ENCODE results near the gene SRPX.

SRPX gene

GRCh38 chrX:38249965-38250364, 29.3 kb upstream of the SRPX start:
- no peak overlapping the region for H3K4me3 ChIP-seq (ENCODE audit: low read depth, low read length)
- no peak for DNase-seq (ENCODE audit: low read depth)
- TF ChIP-seq MAX (IDR thresholded peaks at IDR 0.05; ENCODE audit: low read depth, low read length) (no peak), MYC (IDR thresholded peaks at IDR 0.05; ENCODE audit: low read depth, low read length) (no peak), POLR2A (IDR thresholded peaks at IDR 0.05; ENCODE audit: extremely low read depth, insufficient read length) (no peak), CTCF (IDR thresholded peaks at IDR 0.05; ENCODE audit: low read depth, low read length) (no peak)

- no peak for DNase-seq (ENCODE audit: low read depth)
- TF ChIP-seq MAX (IDR thresholded peaks at IDR 0.05; ENCODE audit: low read depth, low read length) (no peak), CTCF (IDR thresholded peaks at IDR 0.05; ENCODE audit: low read depth, low read length) (no peak), POLR2A (IDR thresholded peaks at IDR 0.05; ENCODE audit: extremely low read depth, insufficient read length) (no peak)
- no peak overlapping the region for H3K4me3 ChIP-seq (ENCODE audit: low read depth, low read length)
Observed at GRCh38 chrX:38247051-38247450, 26.4 kb upstream of the SRPX start.

GRCh38 chrX:38240541-38240940, 19.9 kb upstream of the SRPX start:
- no peak overlapping the region for H3K4me3 ChIP-seq (ENCODE audit: low read depth, low read length)
- TF ChIP-seq MAX (IDR thresholded peaks at IDR 0.05; ENCODE audit: low read depth, low read length) (no peak), MYC (IDR thresholded peaks at IDR 0.05; ENCODE audit: low read depth, low read length) (no peak), POLR2A (IDR thresholded peaks at IDR 0.05; ENCODE audit: extremely low read depth, insufficient read length) (no peak), CTCF (IDR thresholded peaks at IDR 0.05; ENCODE audit: low read depth, low read length) (no peak)
- DNase-seq (ENCODE audit: low read depth), result no peak

- no peak for DNase-seq (ENCODE audit: low read depth)
- no peak overlapping the region for H3K4me3 ChIP-seq (ENCODE audit: low read depth, low read length)
- TF ChIP-seq MAX (IDR thresholded peaks at IDR 0.05; ENCODE audit: low read depth, low read length) (no peak), MYC (IDR thresholded peaks at IDR 0.05; ENCODE audit: low read depth, low read length) (no peak)
Observed at GRCh38 chrX:38236901-38237615, 16.4 kb upstream of the SRPX start.

- TF ChIP-seq POLR2A (IDR thresholded peaks at IDR 0.05; ENCODE audit: extremely low read depth, insufficient read length) (no peak), MAX (IDR thresholded peaks at IDR 0.05; ENCODE audit: low read depth, low read length) (no peak), CTCF (IDR thresholded peaks at IDR 0.05; ENCODE audit: low read depth, low read length) (no peak), MYC (IDR thresholded peaks at IDR 0.05; ENCODE audit: low read depth, low read length) (no peak)
- no peak for DNase-seq (ENCODE audit: low read depth)
- H3K4me3 ChIP-seq (ENCODE audit: low read depth, low read length), result no peak overlapping the region
Observed at GRCh38 chrX:38233891-38234667, 13.4 kb upstream of the SRPX start.

- no peak for DNase-seq (ENCODE audit: low read depth)
- no peak overlapping the region for H3K4me3 ChIP-seq (ENCODE audit: low read depth, low read length)
- TF ChIP-seq POLR2A (IDR thresholded peaks at IDR 0.05; ENCODE audit: extremely low read depth, insufficient read length) (no peak), MYC (IDR thresholded peaks at IDR 0.05; ENCODE audit: low read depth, low read length) (no peak), CTCF (IDR thresholded peaks at IDR 0.05; ENCODE audit: low read depth, low read length) (no peak), MAX (IDR thresholded peaks at IDR 0.05; ENCODE audit: low read depth, low read length) (no peak)
Observed at GRCh38 chrX:38232079-38232686, 11.5 kb upstream of the SRPX start.

All from NB4 (cell line).